T-cell (primary cell): Measurements from ENCODE around the gene CTNNBL1. TPM values are rescaled to one million over a fixed set of nuclear protein-coding genes. Genes with fewer than 3 reads are reported as not detected.

ENCODE experiments used
- ATAC-seq, 4 experiments: fragments of 200-7000 bp in 3 of 4; fragments of 150-1000 bp in 1 of 4; cut with Tn5 transposase; replicated peaks in 1 of 4; 1 replicate in 3 of 4; 2 replicates in 1 of 4; pipeline ENCODE4 v1.10.0; 2021; ENCODE audit warnings: moderate library complexity in 3 of 4, mild to moderate bottlenecking in 2 of 4, moderate number of reproducible peaks in 1 of 4
- CTCF ChIA-PET, 2 donors: fragments of 300-600 bp; sonication (Branson Sonifier 250); formaldehyde crosslinking; loops; one replicate each; lab custom pipeline; 2022; ENCODE audit warnings: antibody characterized with exemption in 2 of 2; lab: Charles Lee
- POLR2A ChIA-PET, 2 donors: fragments of 300-600 bp; sonication (Branson Sonifier 250); formaldehyde crosslinking; loops; one replicate each; lab custom pipeline; 2022; ENCODE audit warnings: antibody characterized with exemption in 2 of 2; lab: Charles Lee
- DNase-seq, 35 experiments: peaks; one replicate each; pipeline versions ENCODE4 v3.0.0 to v3.0.0-alpha.2; 2013 to 2023
- H3K27ac ChIP-seq: one replicate; pipeline ENCODE4 v1.5.1; 2013; ENCODE audit warnings: low read length
- H3K27me3 ChIP-seq, 2 experiments: replicated peaks in 1 of 2; 1 replicate in 1 of 2; 2 replicates in 1 of 2; pipeline versions ENCODE4 v1.6.1 to v1.7.0; 2013; ENCODE audit warnings: low read length in 1 of 2, mixed read lengths in 1 of 2; ENCODE audit not compliant: control insufficient read depth in 2 of 2, insufficient read depth in 2 of 2; ENCODE audit errors: extremely low read depth in 1 of 2
- H3K36me3 ChIP-seq, 2 donors: 1 replicate in 1 of 2; 2 replicates in 1 of 2; pipeline versions ENCODE4 v1.6.1 to v1.7.0; 2013; ENCODE audit warnings: low read length in 1 of 2; ENCODE audit not compliant: control insufficient read depth in 2 of 2, insufficient read depth in 1 of 2; ENCODE audit errors: extremely low read depth in 1 of 2
- H3K4me1 ChIP-seq, 2 experiments: 1 replicate in 1 of 2; 2 replicates in 1 of 2; pipeline versions ENCODE4 v1.6.1 to v1.7.0; 2013; ENCODE audit warnings: low read length in 2 of 2, mixed read lengths in 1 of 2; ENCODE audit not compliant: insufficient read depth in 2 of 2, control insufficient read depth in 1 of 2; ENCODE audit errors: extremely low read depth in 1 of 2
- H3K4me3 ChIP-seq, 2 donors: 1 replicate in 1 of 2; 2 replicates in 1 of 2; pipeline versions ENCODE4 v1.5.1 to v1.7.0; 2013; ENCODE audit warnings: mild to moderate bottlenecking in 2 of 2, low read length in 1 of 2, moderate library complexity in 1 of 2; ENCODE audit not compliant: control insufficient read depth in 1 of 2; ENCODE audit errors: extremely low read depth in 1 of 2
- H3K9me3 ChIP-seq: 2 replicates; pipeline ENCODE4 v1.7.0; 2013
- H3K27ac Mint-ChIP-seq, 2 donors: one replicate each; pipeline ENCODE4 v1.8.0; 2020 to 2021; ENCODE audit warnings: mild to moderate bottlenecking in 2 of 2, mixed read lengths in 2 of 2
- H3K27me3 Mint-ChIP-seq, 2 donors: one replicate each; pipeline ENCODE4 v1.8.0; 2021 to 2022; ENCODE audit warnings: mixed read lengths in 2 of 2
- H3K36me3 Mint-ChIP-seq: one replicate; pipeline ENCODE4 v1.8.0; 2021; ENCODE audit warnings: mixed read lengths
- H3K4me1 Mint-ChIP-seq, 3 donors: one replicate each; pipeline ENCODE4 v1.8.0; 2020 to 2022; ENCODE audit warnings: mixed read lengths in 3 of 3, mild to moderate bottlenecking in 1 of 3
- H3K4me3 Mint-ChIP-seq, 3 donors: one replicate each; pipeline ENCODE4 v1.8.0; 2020 to 2022; ENCODE audit warnings: mild to moderate bottlenecking in 3 of 3, mixed read lengths in 3 of 3, moderate library complexity in 3 of 3
- H3K9me3 Mint-ChIP-seq, 3 donors: one replicate each; pipeline ENCODE4 v1.8.0; 2020 to 2022; ENCODE audit warnings: mixed read lengths in 3 of 3
- WGBS: methylation state at CpG from one replicate; pipeline ENCODE4 v1.1.5; 2013; ENCODE audit warnings: missing lambda C conversion rate; ENCODE audit not compliant: insufficient coverage; 5-methylcytosine and 5-hydroxymethylcytosine counted together
- total RNA-seq, 35 experiments: library from RNA in 6 of 35; stranded (reverse) in 6 of 35; fragments of 120-200 nt in 1 of 35; gene quantifications; one replicate each; pipeline versions ENCODE4 v1.2.1 to v1.2.4 and lab custom pipeline; 2013 to 2026

CTNNBL1 gene
- total RNA-seq, 5 donors from 2014 or later (not counting 1 experiment from before 2014, with no cell fraction given) = 44.6 to 52.4 (median 49.4) TPM

DNA sequence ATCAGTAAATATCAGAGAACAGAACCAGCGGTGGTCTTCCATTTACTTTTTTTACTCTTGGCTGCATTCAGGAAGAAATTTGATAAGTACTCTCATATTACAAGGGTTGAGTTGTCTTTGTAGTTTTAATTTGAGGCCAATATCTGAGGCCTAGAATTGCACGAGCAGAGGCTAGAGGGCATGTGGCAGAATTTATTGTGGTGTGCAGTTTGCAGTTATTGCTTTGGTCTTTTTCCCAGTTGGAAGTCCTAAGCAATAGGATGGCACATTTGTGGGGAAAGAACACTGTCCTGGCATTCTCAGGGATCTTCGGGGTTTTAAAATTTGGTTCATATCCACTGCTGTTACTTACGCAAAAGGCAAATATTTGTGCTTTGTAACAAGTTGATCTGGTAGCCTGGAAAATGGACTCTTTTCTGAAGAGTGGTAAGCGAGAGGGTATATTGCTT lies 66.0 kb downstream of the CTNNBL1 start:
- no peaks in the 10 kb centered on the region for H3K9me3 Mint-ChIP-seq
- DNase-seq (no peak), ATAC-seq (no peak)
- H3K36me3 ChIP-seq = peaks cover 2 to 36% of the 10 kb centered on the region in 2 donors
- 100% methylated on average over 3 of the region's 5 CpGs for WGBS
- no peaks in the 10 kb centered on the region for H3K27me3 ChIP-seq
- no peaks in the 10 kb centered on the region for H3K4me1 ChIP-seq
- no peak overlapping the region for H3K4me3 ChIP-seq
- ChIA-PET POLR2A (no interaction called here), CTCF (no interaction called here)
- H3K27me3 Mint-ChIP-seq = no peaks in the 10 kb centered on the region
- H3K27ac ChIP-seq = no peak overlapping the region
- peaks cover 0 to 6% (median 2%) of the 10 kb centered on the region in 3 donors for H3K4me1 Mint-ChIP-seq
- H3K9me3 ChIP-seq = no peaks in the 10 kb centered on the region
- H3K4me3 Mint-ChIP-seq = no peak overlapping the region
- H3K27ac Mint-ChIP-seq = no peak overlapping the region
- H3K36me3 Mint-ChIP-seq = peaks cover 75% of the 10 kb centered on the region

GRCh38 chr20:37760322-37760721 lies 66.5 kb downstream of the CTNNBL1 start:
- no peak for ATAC-seq

DNA sequence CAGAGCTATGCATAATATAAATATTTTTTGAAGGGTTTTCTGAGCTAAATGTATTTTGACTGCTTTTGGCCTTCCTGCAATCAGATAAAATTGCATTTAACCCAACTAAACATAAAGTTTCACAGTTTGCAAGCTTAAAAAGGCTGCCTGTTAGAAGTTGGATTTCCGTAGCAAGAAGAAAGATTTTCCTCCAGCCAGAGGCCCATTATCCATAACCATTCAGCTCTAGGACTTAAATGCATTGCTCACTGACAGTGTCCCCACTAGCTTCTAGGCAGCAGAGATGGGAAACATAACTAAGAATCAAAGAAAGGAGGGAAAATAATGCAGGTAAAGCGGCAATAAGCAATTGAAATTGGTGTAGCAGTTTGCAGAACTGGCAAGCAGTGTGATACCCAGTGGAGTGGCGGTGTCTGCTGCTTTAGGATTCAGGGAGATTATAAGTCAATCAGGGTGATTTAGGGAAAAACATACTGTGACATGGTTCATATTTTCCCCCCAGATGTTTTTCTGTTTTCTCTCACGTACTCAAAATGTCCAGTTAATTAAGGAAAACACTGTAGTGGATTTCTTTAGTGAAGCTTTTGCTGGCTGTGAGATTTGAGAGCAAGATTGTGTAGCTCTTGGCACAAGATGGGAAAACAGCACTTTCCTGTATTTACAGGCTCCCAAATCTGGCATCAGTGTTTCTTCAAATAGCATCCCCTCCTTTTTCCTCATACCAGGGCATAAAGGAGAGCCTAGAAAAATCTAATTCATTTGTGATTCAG lies 69.1 kb downstream of the CTNNBL1 start:
- no peaks in the 10 kb centered on the region for H3K27me3 Mint-ChIP-seq
- DNase-seq (no peak), ATAC-seq (no peak)
- no peak overlapping the region for H3K27ac ChIP-seq
- no peak overlapping the region for H3K4me3 Mint-ChIP-seq
- H3K36me3 Mint-ChIP-seq = peaks cover 73% of the 10 kb centered on the region
- no peaks in the 10 kb centered on the region for H3K27me3 ChIP-seq
- peaks cover 2 to 43% of the 10 kb centered on the region in 2 donors for H3K36me3 ChIP-seq
- no peak overlapping the region for H3K4me3 ChIP-seq
- H3K4me1 Mint-ChIP-seq = no peaks in the 10 kb centered on the region
- no peak overlapping the region for H3K27ac Mint-ChIP-seq
- no peaks in the 10 kb centered on the region for H3K9me3 Mint-ChIP-seq
- no peaks in the 10 kb centered on the region for H3K9me3 ChIP-seq
- no peaks in the 10 kb centered on the region for H3K4me1 ChIP-seq
- 100% methylated on average over 1 of the region's 4 CpGs for WGBS
- POLR2A ChIA-PET = no interaction called here
- CTCF ChIA-PET = no interaction called here

More at GRCh38 chr20:37760322-37760721, 66.5 kb downstream of the CTNNBL1 start:
- Histone ChIP-seq H3K36me3 (peaks cover 2 to 42% of the 10 kb centered on the region in 2 donors), H3K9me3 (no peaks in the 10 kb centered on the region), H3K4me3 (no peak overlapping the region), H3K4me1 (no peaks in the 10 kb centered on the region), H3K27me3 (no peaks in the 10 kb centered on the region), H3K27ac (no peak overlapping the region)
- no peak for DNase-seq
- ChIA-PET POLR2A (no interaction called here), CTCF (no interaction called here)
- Mint-ChIP-seq H3K27ac (no peak overlapping the region), H3K4me3 (no peak overlapping the region), H3K9me3 (no peaks in the 10 kb centered on the region), H3K4me1 (peaks cover 0 to 6% (median 2%) of the 10 kb centered on the region in 3 donors), H3K27me3 (no peaks in the 10 kb centered on the region), H3K36me3 (peaks cover 79% of the 10 kb centered on the region)
- 100% methylated on average over 1 of the region's 2 CpGs for WGBS

DNA sequence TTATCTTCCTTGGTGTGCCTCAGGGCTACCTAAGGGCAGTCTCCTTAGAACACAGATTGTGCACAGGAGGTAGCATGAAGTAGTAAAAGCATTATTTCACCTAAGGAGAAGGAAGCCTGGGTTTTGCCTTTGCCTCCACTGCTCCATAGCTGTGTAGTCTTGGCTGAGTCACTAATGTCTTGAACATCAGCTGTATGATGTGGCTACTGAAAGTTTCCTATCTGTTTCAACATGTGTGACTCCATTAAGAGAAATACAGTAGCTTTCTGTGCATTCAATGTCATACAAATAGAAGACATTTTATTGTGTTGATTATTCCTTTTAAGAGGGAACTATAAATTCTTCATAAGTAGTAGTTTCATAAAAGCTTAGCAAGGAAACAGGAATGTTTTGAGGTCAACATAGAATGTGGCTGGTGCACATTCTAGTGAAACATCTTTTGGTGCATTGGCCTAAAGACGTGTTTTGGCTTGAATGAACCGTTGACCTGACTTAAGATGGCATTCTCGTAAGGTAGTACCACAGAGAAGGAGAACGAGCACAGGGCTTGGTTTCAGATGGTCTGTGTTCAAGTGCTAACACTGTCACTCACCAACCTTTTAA lies 70.6 kb downstream of the CTNNBL1 start:
- Histone ChIP-seq H3K36me3 (peaks cover 0 to 37% of the 10 kb centered on the region in 2 donors), H3K9me3 (no peaks in the 10 kb centered on the region), H3K4me1 (no peaks in the 10 kb centered on the region), H3K27ac (no peak overlapping the region), H3K27me3 (no peaks in the 10 kb centered on the region), H3K4me3 (no peak overlapping the region)
- H3K36me3 Mint-ChIP-seq = peaks cover 68% of the 10 kb centered on the region
- no peaks in the 10 kb centered on the region for H3K4me1 Mint-ChIP-seq
- H3K4me3 Mint-ChIP-seq = no peak overlapping the region
- ATAC-seq = no peak
- DNase-seq = no peak
- CTCF ChIA-PET = no interaction called here
- H3K27me3 Mint-ChIP-seq = no peaks in the 10 kb centered on the region
- H3K27ac Mint-ChIP-seq = no peak overlapping the region
- no peaks in the 10 kb centered on the region for H3K9me3 Mint-ChIP-seq
- POLR2A ChIA-PET = no interaction called here
- 87% methylated on average over 2 of the region's 4 CpGs for WGBS

DNA sequence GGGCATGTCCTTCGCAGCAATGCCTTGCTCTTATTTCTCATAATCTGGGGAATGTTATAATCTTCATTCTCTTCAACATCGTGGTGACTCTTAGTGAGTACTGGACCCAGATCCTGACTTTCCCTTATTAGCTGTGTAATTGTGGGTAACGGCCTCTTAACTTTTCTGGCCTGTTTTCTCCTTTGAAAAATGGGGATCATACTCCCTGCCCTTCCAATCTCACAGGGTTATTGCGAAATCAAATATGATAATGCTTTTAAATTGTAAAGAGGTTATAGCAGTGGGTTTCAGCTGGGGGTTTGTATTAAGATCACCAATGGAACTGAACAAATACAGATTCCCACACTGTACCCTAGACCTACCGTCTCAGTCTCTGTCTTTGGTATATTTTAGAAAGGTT lies 77.1 kb downstream of the CTNNBL1 start:
- H3K27ac ChIP-seq = no peak overlapping the region
- DNase-seq (no peak), ATAC-seq (no peak)
- H3K9me3 ChIP-seq = no peaks in the 10 kb centered on the region
- no peaks in the 10 kb centered on the region for H3K27me3 Mint-ChIP-seq
- peaks cover 4 to 41% of the 10 kb centered on the region in 2 donors for H3K36me3 ChIP-seq
- H3K4me1 Mint-ChIP-seq = peaks cover 0 to 1% (median 0%) of the 10 kb centered on the region in 3 donors
- H3K4me3 ChIP-seq = no peak overlapping the region
- peaks cover 71% of the 10 kb centered on the region for H3K36me3 Mint-ChIP-seq
- ChIA-PET CTCF (no interaction called here), POLR2A (no interaction called here)
- H3K4me1 ChIP-seq = peaks cover 0 to 4% of the 10 kb centered on the region in 2 experiments
- WGBS = no CpG with 5 or more reads among the region's 5 CpGs
- H3K9me3 Mint-ChIP-seq = no peaks in the 10 kb centered on the region
- H3K4me3 Mint-ChIP-seq = no peak overlapping the region
- H3K27me3 ChIP-seq = no peaks in the 10 kb centered on the region
- no peak overlapping the region for H3K27ac Mint-ChIP-seq

DNA sequence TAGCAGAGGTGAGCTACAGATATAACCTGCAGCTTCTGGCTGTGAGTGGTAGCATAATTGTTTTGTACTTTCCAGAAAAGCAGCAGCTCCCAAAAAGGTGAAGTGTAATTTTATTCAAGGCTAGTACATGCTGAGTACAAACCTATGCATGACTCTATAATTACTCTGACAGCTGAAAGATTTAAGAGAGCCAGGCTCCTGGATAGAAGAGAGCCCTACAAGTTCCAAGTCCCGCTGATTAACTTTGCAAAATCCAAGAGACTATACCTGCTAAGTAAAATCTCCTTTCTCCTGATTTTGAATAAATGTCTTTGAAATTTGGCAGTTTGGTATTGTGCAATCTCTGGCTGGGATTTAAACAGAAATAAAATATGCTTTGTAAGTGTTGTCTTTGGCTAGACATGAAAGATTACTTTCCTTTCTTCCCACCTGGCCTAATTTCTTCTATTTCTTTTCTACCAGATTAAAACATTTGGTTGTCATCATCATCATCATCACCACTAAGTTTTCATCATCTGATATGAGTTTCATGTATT lies 79.5 kb downstream of the CTNNBL1 start:
- Mint-ChIP-seq H3K9me3 (no peaks in the 10 kb centered on the region), H3K36me3 (peaks cover 74% of the 10 kb centered on the region), H3K4me1 (peaks cover 0 to 4% (median 0%) of the 10 kb centered on the region in 3 donors), H3K27me3 (no peaks in the 10 kb centered on the region), H3K27ac (no peak overlapping the region), H3K4me3 (no peak overlapping the region)
- no peak overlapping the region for H3K27ac ChIP-seq
- H3K9me3 ChIP-seq = no peaks in the 10 kb centered on the region
- DNase-seq = no peak
- POLR2A ChIA-PET = no interaction called here
- no CpG with 5 or more reads among the region's 1 CpG for WGBS
- peaks cover 4 to 39% of the 10 kb centered on the region in 2 donors for H3K36me3 ChIP-seq
- ATAC-seq = no peak
- no peaks in the 10 kb centered on the region for H3K27me3 ChIP-seq
- no peak overlapping the region for H3K4me3 ChIP-seq
- peaks cover 0 to 4% of the 10 kb centered on the region in 2 experiments for H3K4me1 ChIP-seq
- CTCF ChIA-PET = no interaction called here
